Gastroesophageal sphincter (tissue), 3 donors: ENCODE measurements around the gene VPS37C.

Experiments
- CTCF ChIP-seq, 4 experiments: fragments of 200-600 bp in 2 of 4; fragments of 450-650 bp in 2 of 4; sonication (generic) in 1 of 4; IDR thresholded peaks; one replicate each; pipeline ENCODE4 v1.5.1; 2017 to 2019; ENCODE audit warnings: antibody characterized with exemption in 4 of 4, mild to moderate bottlenecking in 2 of 4, moderate library complexity in 2 of 4
- POLR2AphosphoS5 ChIP-seq: sonication (generic); formaldehyde crosslinking; IDR thresholded peaks from one replicate; pipeline ENCODE4 v1.6.1; 2017; ENCODE audit warnings: antibody characterized with exemption

- no peak for TF ChIP-seq CTCF (IDR thresholded peaks at IDR 0.05)
- no peak for TF ChIP-seq POLR2AphosphoS5
Observed at GRCh38 chr11:61194981-61195695, 33.9 kb upstream of the VPS37C start.
